Endothelial cell of umbilical vein (primary cell): ENCODE results near the gene TGM1. TPM values are rescaled to one million over a fixed set of nuclear protein-coding genes. Genes with fewer than 3 reads are reported as not detected.

Experiments used
- BruUV-seq: library from RNA; stranded (reverse); fragments of 400-500 nt; replicated peaks from 2 replicates; lab custom pipeline; 2021; lab: Mats Ljungman, UMichigan
- CTCF ChIA-PET: fragments of 300-600, 350-600 bp; sonication (Branson Sonifier 250); formaldehyde crosslinking; loops from one replicate; lab custom pipeline; 2021; ENCODE audit warnings: antibody characterized with exemption, inconsistent platforms; lab: Charles Lee
- POLR2A ChIA-PET: fragments of 300-600, 350-600 bp; sonication (Branson Sonifier 250); formaldehyde crosslinking; loops from one replicate; lab custom pipeline; 2021; ENCODE audit warnings: antibody characterized with exemption, inconsistent platforms; lab: Charles Lee
- DNase-seq: peaks from one replicate; pipeline ENCODE4 v3.0.0-alpha.2; 2011; ENCODE audit warnings: low read depth, low spot score
- FAIRE-seq: peaks from 2 replicates; lab custom pipeline; 2011; peaks lifted over from hg19 to GRCh38; lab: Jason Lieb, UNC
- H2AFZ ChIP-seq: 2 replicates; pipeline ENCODE4 v1.6.0; 2012; ENCODE audit warnings: low read depth, low read length, control low read depth, inconsistent platforms
- H3K27ac ChIP-seq: 2 replicates; pipeline ENCODE4 v1.5.1; 2011; ENCODE audit warnings: low read depth, mild to moderate bottlenecking, control low read depth, low read length, moderate library complexity; ENCODE audit not compliant: insufficient read depth
- H3K27me3 ChIP-seq, 2 experiments: 2 replicates each; pipeline versions ENCODE4 v1.6.0 to v1.6.1; 2011; ENCODE audit warnings: low read length in 2 of 2, mixed read lengths in 1 of 2; ENCODE audit not compliant: control insufficient read depth in 2 of 2, insufficient read depth in 2 of 2
- H3K36me3 ChIP-seq, 2 experiments: 2 replicates in 1 of 2; 3 replicates in 1 of 2; pipeline ENCODE4 v1.5.1; 2011; ENCODE audit warnings: low read length in 2 of 2, mild to moderate bottlenecking in 1 of 2, moderate library complexity in 1 of 2; ENCODE audit not compliant: control insufficient read depth in 2 of 2, insufficient read depth in 2 of 2; ENCODE audit errors: extremely low read depth in 1 of 2
- H3K4me1 ChIP-seq: 3 replicates; pipeline ENCODE4 v1.5.1; 2011; ENCODE audit warnings: mild to moderate bottlenecking, low read length; ENCODE audit not compliant: control insufficient read depth, insufficient read depth; ENCODE audit errors: extremely low read depth
- H3K4me2 ChIP-seq: 2 replicates; pipeline ENCODE4 v1.6.1; 2011; ENCODE audit warnings: low read length, control low read depth, mixed read lengths; ENCODE audit not compliant: insufficient read depth
- H3K4me3 ChIP-seq, 3 experiments: fragments of 200-600 bp in 1 of 3; sonication (generic), shearing (Covaris generic) in 1 of 3; replicated peaks in 1 of 3; 2 replicates each; pipeline ENCODE4 v1.5.1; 2011 to 2016; ENCODE audit warnings: control low read depth in 3 of 3, low read length in 3 of 3, mild to moderate bottlenecking in 2 of 3, inconsistent platforms in 1 of 3, low read depth in 1 of 3, moderate library complexity in 1 of 3; ENCODE audit not compliant: insufficient read depth in 1 of 3
- H3K79me2 ChIP-seq: 2 replicates; pipeline ENCODE4 v1.6.0; 2012; ENCODE audit warnings: low read length, inconsistent platforms; ENCODE audit not compliant: control insufficient read depth, insufficient read depth
- H3K9ac ChIP-seq: replicated peaks from 2 replicates; pipeline ENCODE3; 2011; ENCODE audit warnings: low read length, control low read depth; ENCODE audit not compliant: insufficient read depth; ENCODE audit errors: extremely low read depth
- H3K9me1 ChIP-seq: replicated peaks from 3 replicates; pipeline ENCODE4 v1.6.0; 2011; ENCODE audit warnings: mild to moderate bottlenecking, low read length; ENCODE audit not compliant: control insufficient read depth, insufficient read depth; ENCODE audit errors: extremely low read depth
- H3K9me3 ChIP-seq: replicated peaks from 2 replicates; pipeline ENCODE4 v1.5.1; 2012; ENCODE audit warnings: low read length, inconsistent platforms; ENCODE audit not compliant: control insufficient read depth, insufficient read depth
- H4K20me1 ChIP-seq: replicated peaks from 2 replicates; pipeline ENCODE3; 2011; ENCODE audit warnings: mild to moderate bottlenecking, low read length; ENCODE audit not compliant: control insufficient read depth, insufficient read depth; ENCODE audit errors: extremely low read depth
- EZH2 ChIP-seq: IDR thresholded peaks from 2 replicates; pipeline ENCODE4 v1.6.1; 2012; ENCODE audit warnings: borderline replicate concordance, low read depth, mild to moderate bottlenecking, moderate library complexity, low read length, inconsistent platforms; ENCODE audit not compliant: severe bottlenecking
- FOS ChIP-seq: IDR thresholded peaks from 2 replicates; pipeline ENCODE4 v1.6.1; 2011; ENCODE audit warnings: mild to moderate bottlenecking, low read length, moderate library complexity, borderline replicate concordance; ENCODE audit not compliant: insufficient read depth
- GATA2 ChIP-seq: IDR thresholded peaks from 2 replicates; pipeline ENCODE4 v1.7.0; 2011; ENCODE audit warnings: low read depth, mild to moderate bottlenecking, moderate library complexity, mixed read lengths, low read length; ENCODE audit not compliant: insufficient read length, insufficient read depth
- JUN ChIP-seq: IDR thresholded peaks from 2 replicates; pipeline ENCODE4 v1.6.1; 2011; ENCODE audit warnings: borderline replicate concordance, low read depth; ENCODE audit not compliant: insufficient read length, insufficient read depth
- MYC ChIP-seq: IDR thresholded peaks from one replicate; pipeline ENCODE4 v1.6.1; 2011; ENCODE audit warnings: mild to moderate bottlenecking, low read depth, low read length
- POLR2A ChIP-seq: IDR thresholded peaks from 2 replicates; pipeline ENCODE4 v1.6.1; 2012; ENCODE audit warnings: low read depth, mild to moderate bottlenecking, control low read depth, low read length
- POLR2AphosphoS5 ChIP-seq: IDR thresholded peaks from 2 replicates; pipeline ENCODE4 v1.6.1; 2012; ENCODE audit warnings: low read depth, mild to moderate bottlenecking, control low read depth, low read length, moderate library complexity; ENCODE audit not compliant: insufficient read depth
- dilution Hi-C: fragments of 300-500 bp; cut with MboI; formaldehyde crosslinking; loops from one replicate; pipeline ENCODE4 v1.15.0; 2019; ENCODE audit warnings: low sequenced_read_pairs; ENCODE audit not compliant: extremely low pct_ligation_motif_present
- intact Hi-C: fragments of 100-400 bp; cut with micrococcal nuclease; formaldehyde crosslinking; loops from one replicate; pipeline ENCODE4 v1.10.0; 2022
- polyA plus RNA-seq, 4 experiments: library from polyadenylated mRNA; depleted of rRNA in 3 of 4; stranded (reverse) in 3 of 4; unstranded in 1 of 4; fragments of >200 nt; gene quantifications; 2 replicates each; pipeline versions ENCODE4 v1.2.1 to v1.2.3, GENCODE V29; 2011 to 2012; ENCODE audit warnings: missing spikeins in 1 of 4
- total RNA-seq: library from RNA; stranded (reverse); gene quantifications from 2 replicates; pipeline ENCODE4 v1.2.3, GENCODE V29; 2021
- TF ChIP-seq, protein P1 (sequence below), 2 donors: IDR thresholded peaks; 1 replicate in 1 of 2; 2 replicates in 1 of 2; pipeline ENCODE4 v1.5.1; 2011; ENCODE audit warnings: low read length in 2 of 2, mild to moderate bottlenecking in 2 of 2, moderate library complexity in 2 of 2, control low read depth in 1 of 2, inconsistent platforms in 1 of 2, low read depth in 1 of 2; ENCODE audit not compliant: insufficient read depth in 1 of 2; ENCODE audit errors: extremely low read depth in 1 of 2
- TF ChIP-seq, protein P2 (sequence below): IDR thresholded peaks from 2 replicates; pipeline ENCODE4 v1.6.1; 2011; ENCODE audit not compliant: insufficient read depth, insufficient read length

The TGM1 gene
- total and polyA plus RNA-seq, 2 donors (not counting 3 experiments of a cell fraction or from before 2014, with no cell fraction given) = 1.0 to 3.4 TPM

DNA sequence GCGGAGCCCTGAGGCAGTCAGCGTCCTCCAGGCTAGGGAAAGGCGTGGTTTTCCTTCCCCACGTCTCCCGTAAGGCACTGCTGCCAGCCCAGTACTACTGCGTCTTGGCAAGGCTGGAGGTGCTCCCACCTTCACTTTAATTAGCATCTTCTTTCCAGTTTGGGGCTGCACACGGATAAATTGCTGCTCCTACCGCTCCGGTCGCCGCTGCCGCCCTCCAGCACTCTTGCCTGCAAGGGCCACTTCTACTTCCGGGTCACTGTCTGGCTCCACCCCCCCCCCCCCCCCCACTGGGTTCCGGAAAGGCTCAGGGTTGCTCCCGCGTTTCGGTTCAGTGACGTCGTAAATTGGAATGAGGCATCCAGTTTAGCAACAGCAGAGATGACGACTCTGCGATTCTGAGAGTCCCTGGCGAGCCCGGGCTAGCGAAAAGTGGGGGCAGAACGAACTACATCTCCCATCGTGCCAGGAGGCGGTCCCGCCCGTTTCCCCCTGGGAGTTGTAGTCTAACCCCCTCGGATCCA lies 30.8 kb downstream of the TGM1 start, which contains the start of gene NEDD8:
Gene NEDD8, minus strand, starts transcription at position 247 of the 524 bp plus-strand sequence. Its CDS starts 100 bp downstream, at position 147.
- H3K27ac ChIP-seq = peak within 1 kb of the TSS; percentile 88
- peak within 1 kb of the TSS; percentile 73 for H2AFZ ChIP-seq
- dilution Hi-C loops = no loop called here
- H3K9ac ChIP-seq = peak within 1 kb of the TSS; percentile 95
- POLR2A ChIA-PET = interaction anchor here (0.6 to 1.6 kb wide), 2 partner anchors 10 to 19 kb away, joined by 3 to 6 read pairs; partner anchors contain the start of genes CHMP4A and TINF2
- peaks cover 31% of the 10 kb centered on the region for H3K4me1 ChIP-seq
- intact Hi-C loops = loop anchor here (1.0 to 2.0 kb wide), 5 partner anchors 8 to 117 kb away; partner anchors contain the start of genes CHMP4A, TINF2 and TM9SF1
- H3K4me2 ChIP-seq = peak within 1 kb of the TSS; percentile 73
- H3K79me2 ChIP-seq = peaks cover 55% of the 10 kb centered on the region
- H3K27me3 ChIP-seq = no peaks in the 10 kb centered on the region
- CTCF ChIA-PET = interaction anchor here (0.7 to 1.9 kb wide), 5 partner anchors 9 to 76 kb away, joined by 3 to 11 read pairs (median 5); partner anchors contain the start of genes CIDEB, MDP1 and TINF2
- no peaks in the 10 kb centered on the region for H3K9me1 ChIP-seq
- no peaks in the 10 kb centered on the region for H3K9me3 ChIP-seq
- no TSS peak for BruUV-seq
- DNase-seq (peak; percentile 94), FAIRE-seq (no peak)
- TF ChIP-seq GATA2 = no peak
- no peak for TF ChIP-seq JUN
- TF ChIP-seq MYC = no peak
- TF ChIP-seq, protein P1, sequence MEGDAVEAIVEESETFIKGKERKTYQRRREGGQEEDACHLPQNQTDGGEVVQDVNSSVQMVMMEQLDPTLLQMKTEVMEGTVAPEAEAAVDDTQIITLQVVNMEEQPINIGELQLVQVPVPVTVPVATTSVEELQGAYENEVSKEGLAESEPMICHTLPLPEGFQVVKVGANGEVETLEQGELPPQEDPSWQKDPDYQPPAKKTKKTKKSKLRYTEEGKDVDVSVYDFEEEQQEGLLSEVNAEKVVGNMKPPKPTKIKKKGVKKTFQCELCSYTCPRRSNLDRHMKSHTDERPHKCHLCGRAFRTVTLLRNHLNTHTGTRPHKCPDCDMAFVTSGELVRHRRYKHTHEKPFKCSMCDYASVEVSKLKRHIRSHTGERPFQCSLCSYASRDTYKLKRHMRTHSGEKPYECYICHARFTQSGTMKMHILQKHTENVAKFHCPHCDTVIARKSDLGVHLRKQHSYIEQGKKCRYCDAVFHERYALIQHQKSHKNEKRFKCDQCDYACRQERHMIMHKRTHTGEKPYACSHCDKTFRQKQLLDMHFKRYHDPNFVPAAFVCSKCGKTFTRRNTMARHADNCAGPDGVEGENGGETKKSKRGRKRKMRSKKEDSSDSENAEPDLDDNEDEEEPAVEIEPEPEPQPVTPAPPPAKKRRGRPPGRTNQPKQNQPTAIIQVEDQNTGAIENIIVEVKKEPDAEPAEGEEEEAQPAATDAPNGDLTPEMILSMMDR (IDR thresholded peaks at IDR 0.05; ENCODE audit: extremely low read depth in 1 of 2, insufficient read depth in 1 of 2, low read depth in 1 of 2, low read length in 2 of 2) = no peak
- TF ChIP-seq EZH2 = no peak
- no peak for TF ChIP-seq FOS
- TF ChIP-seq POLR2A = peak; percentile 40
- TF ChIP-seq, protein P2, sequence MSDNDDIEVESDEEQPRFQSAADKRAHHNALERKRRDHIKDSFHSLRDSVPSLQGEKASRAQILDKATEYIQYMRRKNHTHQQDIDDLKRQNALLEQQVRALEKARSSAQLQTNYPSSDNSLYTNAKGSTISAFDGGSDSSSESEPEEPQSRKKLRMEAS = no peak
- no peak for TF ChIP-seq POLR2AphosphoS5
- peak within 1 kb of the TSS; percentile 63 to 87 (median 67) for H3K4me3 ChIP-seq
- peaks cover 8 to 10% of the 10 kb centered on the region in 2 experiments for H3K36me3 ChIP-seq
- no peaks in the 10 kb centered on the region for H4K20me1 ChIP-seq
